Lower leg skin (tissue), 3 donors: ENCODE measurements around the gene ASB6.

Experiments
- POLR2A ChIP-seq, 2 donors: fragments of 450-650 bp; IDR thresholded peaks; one replicate each; pipeline ENCODE4 v1.6.1; 2016 to 2017; ENCODE audit warnings: antibody characterized with exemption in 2 of 2, mild to moderate bottlenecking in 1 of 2, moderate library complexity in 1 of 2
- TF ChIP-seq, protein P1 (sequence below), 3 donors: fragments of 450-650 bp; IDR thresholded peaks; one replicate each; pipeline ENCODE4 v1.5.1; 2016; ENCODE audit warnings: antibody characterized with exemption in 3 of 3, mild to moderate bottlenecking in 3 of 3, moderate library complexity in 2 of 3

DNA sequence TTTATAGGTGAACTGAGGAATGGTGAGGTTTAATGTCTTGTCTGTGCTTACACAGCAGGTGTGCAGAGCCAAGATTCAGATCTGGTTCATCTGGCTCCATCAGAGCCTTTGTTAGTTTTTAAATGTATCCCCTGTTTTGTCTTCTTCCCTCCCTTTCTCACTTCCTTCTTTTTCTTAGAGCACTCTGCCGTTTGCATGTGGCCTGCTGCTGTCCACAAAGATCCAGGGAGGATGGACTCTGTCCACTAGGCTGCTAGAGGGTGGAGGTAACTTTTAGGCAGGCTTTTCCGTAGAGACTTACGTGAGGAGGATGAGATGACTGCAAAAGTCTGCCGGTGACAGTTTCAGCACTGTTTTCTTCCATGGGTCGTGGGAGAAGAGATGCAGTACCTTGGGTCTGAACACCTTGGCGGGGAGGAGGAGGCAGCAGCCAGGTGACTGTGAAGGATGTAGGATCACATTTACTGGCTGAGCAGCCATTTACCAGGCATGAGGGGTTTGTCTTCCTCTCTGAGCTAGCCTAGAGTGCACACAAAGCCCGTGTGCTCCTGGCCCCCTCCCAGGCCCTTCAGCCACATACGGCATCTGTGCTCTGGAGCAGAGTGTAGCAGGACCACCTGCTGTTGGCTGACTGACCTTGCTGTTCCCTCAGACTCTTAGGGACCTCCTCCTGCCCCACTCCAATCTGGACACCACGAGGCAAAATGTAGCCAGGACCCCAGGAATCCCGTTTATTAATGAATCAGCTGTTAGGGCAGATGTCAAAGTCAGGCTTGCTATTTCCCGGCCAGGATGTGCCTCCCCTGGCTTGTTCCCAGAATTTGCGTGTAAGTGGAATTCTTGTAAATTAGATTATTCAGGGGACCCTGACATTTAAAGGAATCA is 14.2 kb downstream of the ASB6 start:
- TF ChIP-seq, protein P1, sequence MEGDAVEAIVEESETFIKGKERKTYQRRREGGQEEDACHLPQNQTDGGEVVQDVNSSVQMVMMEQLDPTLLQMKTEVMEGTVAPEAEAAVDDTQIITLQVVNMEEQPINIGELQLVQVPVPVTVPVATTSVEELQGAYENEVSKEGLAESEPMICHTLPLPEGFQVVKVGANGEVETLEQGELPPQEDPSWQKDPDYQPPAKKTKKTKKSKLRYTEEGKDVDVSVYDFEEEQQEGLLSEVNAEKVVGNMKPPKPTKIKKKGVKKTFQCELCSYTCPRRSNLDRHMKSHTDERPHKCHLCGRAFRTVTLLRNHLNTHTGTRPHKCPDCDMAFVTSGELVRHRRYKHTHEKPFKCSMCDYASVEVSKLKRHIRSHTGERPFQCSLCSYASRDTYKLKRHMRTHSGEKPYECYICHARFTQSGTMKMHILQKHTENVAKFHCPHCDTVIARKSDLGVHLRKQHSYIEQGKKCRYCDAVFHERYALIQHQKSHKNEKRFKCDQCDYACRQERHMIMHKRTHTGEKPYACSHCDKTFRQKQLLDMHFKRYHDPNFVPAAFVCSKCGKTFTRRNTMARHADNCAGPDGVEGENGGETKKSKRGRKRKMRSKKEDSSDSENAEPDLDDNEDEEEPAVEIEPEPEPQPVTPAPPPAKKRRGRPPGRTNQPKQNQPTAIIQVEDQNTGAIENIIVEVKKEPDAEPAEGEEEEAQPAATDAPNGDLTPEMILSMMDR (IDR thresholded peaks at IDR 0.05): no peak
- no peak for TF ChIP-seq POLR2A (IDR thresholded peaks at IDR 0.05)
